NCI-H2029 (cell line): Measurements from ENCODE around the gene ST8SIA6.

Experiments used
- DNase-seq: peaks from one replicate; lab custom pipeline; 2025; lab: John Stamatoyannopoulos, UW

ST8SIA6 gene

GRCh38 chr10:17385066-17385465 lies 69.3 kb downstream of the ST8SIA6 start:
- DNase-seq = no peak

- DNase-seq = no peak
These were observed 70.4 kb downstream of the ST8SIA6 start for GRCh38 chr10:17383801-17384555.

- DNase-seq = no peak
These were observed 72.8 kb downstream of the ST8SIA6 start for GRCh38 chr10:17381502-17382142.

- DNase-seq = no peak
These were observed 73.5 kb downstream of the ST8SIA6 start for GRCh38 chr10:17380888-17381287.

GRCh38 chr10:17380016-17380415 lies 74.4 kb downstream of the ST8SIA6 start:
- no peak for DNase-seq

GRCh38 chr10:17379151-17379690 lies 75.2 kb downstream of the ST8SIA6 start:
- DNase-seq = no peak

GRCh38 chr10:17375936-17376584 lies 78.3 kb downstream of the ST8SIA6 start:
- no peak for DNase-seq

- DNase-seq = no peak
These were observed 85.6 kb downstream of the ST8SIA6 start for GRCh38 chr10:17368708-17369272.

- DNase-seq = no peak
These were observed 87.7 kb downstream of the ST8SIA6 start for GRCh38 chr10:17366705-17367104.

- DNase-seq = no peak
These were observed 89.0 kb downstream of the ST8SIA6 start for GRCh38 chr10:17365402-17365801.

- DNase-seq = no peak
These were observed 95.9 kb downstream of the ST8SIA6 start for GRCh38 chr10:17358461-17358860.

GRCh38 chr10:17357781-17358180 lies 96.6 kb downstream of the ST8SIA6 start:
- DNase-seq = no peak

GRCh38 chr10:17356820-17357219 lies 97.6 kb downstream of the ST8SIA6 start:
- DNase-seq = no peak

GRCh38 chr10:17354781-17355180 lies 99.6 kb downstream of the ST8SIA6 start:
- DNase-seq = no peak

GRCh38 chr10:17353568-17354300 lies 100.7 kb downstream of the ST8SIA6 start:
- no peak for DNase-seq

GRCh38 chr10:17352583-17352982 lies 101.8 kb downstream of the ST8SIA6 start:
- DNase-seq = no peak

GRCh38 chr10:17351506-17351905 lies 102.9 kb downstream of the ST8SIA6 start:
- no peak for DNase-seq

- DNase-seq = no peak
These were observed 104.7 kb downstream of the ST8SIA6 start for GRCh38 chr10:17349717-17350116.

- no peak for DNase-seq
These were observed 105.7 kb downstream of the ST8SIA6 start for GRCh38 chr10:17348501-17349349.

GRCh38 chr10:17348011-17348500 lies 106.3 kb downstream of the ST8SIA6 start:
- DNase-seq = no peak

- no peak for DNase-seq
These were observed 110.2 kb downstream of the ST8SIA6 start for GRCh38 chr10:17344206-17344605.
